CD4-positive, alpha-beta memory T cell (primary cell): Measurements from ENCODE around the gene AWAT2. TPM values are rescaled to one million over a fixed set of nuclear protein-coding genes. Genes with fewer than 3 reads are reported as not detected.

Experiments used
- CTCF ChIA-PET: fragments of 350-600 bp; sonication (Branson Sonifier 250); formaldehyde crosslinking; loops from one replicate; lab custom pipeline; 2021; ENCODE audit warnings: inconsistent platforms; ENCODE audit not compliant: partially characterized antibody; lab: Charles Lee
- POLR2A ChIA-PET: fragments of 350-600 bp; sonication (Branson Sonifier 250); formaldehyde crosslinking; loops from one replicate; lab custom pipeline; 2021; ENCODE audit not compliant: partially characterized antibody; lab: Charles Lee
- DNase-seq, 5 donors: peaks; one replicate each; pipeline versions ENCODE4 v3.0.0 to v3.0.0-alpha.2; 2020 to 2022; ENCODE audit warnings: mixed read lengths in 1 of 5
- H3K27ac ChIP-seq: one replicate; pipeline ENCODE4 v1.7.0; 2013; ENCODE audit warnings: low read depth, low read length
- H3K27me3 ChIP-seq: 2 replicates; pipeline ENCODE4 v1.7.0; 2013; ENCODE audit warnings: mild to moderate bottlenecking, low read length, moderate library complexity; ENCODE audit not compliant: insufficient read depth
- H3K36me3 ChIP-seq: 2 replicates; pipeline ENCODE4 v1.7.0; 2013; ENCODE audit warnings: mild to moderate bottlenecking, low read length, moderate library complexity; ENCODE audit not compliant: insufficient read depth
- H3K4me1 ChIP-seq: 2 replicates; pipeline ENCODE4 v1.7.0; 2013; ENCODE audit warnings: mild to moderate bottlenecking, low read length, moderate library complexity; ENCODE audit not compliant: insufficient read depth
- H3K4me3 ChIP-seq, 2 donors: one replicate each; pipeline ENCODE4 v1.7.0; 2013; ENCODE audit warnings: low read length in 2 of 2, mild to moderate bottlenecking in 1 of 2
- H3K9me3 ChIP-seq, 2 donors: one replicate each; pipeline ENCODE4 v1.7.0; 2013; ENCODE audit warnings: low read length in 2 of 2, control low read depth in 1 of 2; ENCODE audit not compliant: control insufficient read depth in 1 of 2
- H3K27ac Mint-ChIP-seq, 7 donors: one replicate each; pipeline ENCODE4 v1.8.0; 2020 to 2021; ENCODE audit warnings: mixed read lengths in 7 of 7, mild to moderate bottlenecking in 6 of 7, inconsistent platforms in 3 of 7, moderate library complexity in 3 of 7
- H3K27me3 Mint-ChIP-seq, 2 donors: one replicate each; pipeline ENCODE4 v1.8.0; 2020 to 2021; ENCODE audit warnings: mixed read lengths in 2 of 2
- H3K36me3 Mint-ChIP-seq, 2 donors: one replicate each; pipeline ENCODE4 v1.8.0; 2020 to 2021; ENCODE audit warnings: mixed read lengths in 2 of 2, inconsistent platforms in 1 of 2, mild to moderate bottlenecking in 1 of 2
- H3K4me1 Mint-ChIP-seq, 4 donors: one replicate each; pipeline ENCODE4 v1.8.0; 2020 to 2021; ENCODE audit warnings: mixed read lengths in 4 of 4, mild to moderate bottlenecking in 1 of 4
- H3K4me3 Mint-ChIP-seq, 8 donors: one replicate each; pipeline ENCODE4 v1.8.0; 2020 to 2021; ENCODE audit warnings: mixed read lengths in 8 of 8, mild to moderate bottlenecking in 7 of 8, moderate library complexity in 6 of 8, inconsistent platforms in 3 of 8
- H3K9me3 Mint-ChIP-seq, 8 donors: one replicate each; pipeline ENCODE4 v1.8.0; 2020 to 2021; ENCODE audit warnings: mixed read lengths in 8 of 8, mild to moderate bottlenecking in 5 of 8, inconsistent platforms in 3 of 8, moderate library complexity in 1 of 8
- intact Hi-C: fragments of 100-400 bp; cut with micrococcal nuclease; formaldehyde crosslinking; loops from one replicate; pipeline ENCODE4 v1.15.1; 2023
- polyA plus RNA-seq, 2 donors: library from polyadenylated mRNA; unstranded; fragments of 300-500 nt; fragmentation: Illumina TruSeq; gene quantifications; one replicate each; pipeline ENCODE4 v1.2.3, GENCODE V29; 2021
- total RNA-seq, 2 experiments: library from RNA; stranded (reverse); gene quantifications; one replicate each; pipeline ENCODE4 v1.2.3, GENCODE V29; 2021

The AWAT2 gene
- total and polyA plus RNA-seq, 4 experiments from 2014 or later: not detected

DNA sequence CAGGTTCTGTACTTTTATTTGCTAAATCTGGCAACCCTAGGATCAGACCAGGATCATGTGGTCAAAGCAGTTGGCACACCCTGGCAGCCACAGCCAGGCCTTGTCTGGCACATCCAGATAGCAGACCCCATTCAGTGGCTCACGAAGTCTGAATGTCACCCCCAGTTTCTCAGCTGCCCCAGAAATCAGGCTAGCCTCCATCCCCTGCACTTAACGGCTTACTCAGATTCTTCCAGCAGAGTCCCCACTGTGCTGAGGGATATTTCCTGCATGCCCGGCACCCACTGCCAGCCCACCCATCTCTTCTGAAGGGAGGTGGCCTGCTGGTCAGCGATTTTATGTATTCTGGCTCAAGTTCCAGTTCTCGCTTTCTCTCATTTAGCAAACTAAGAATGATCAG is 4.7 kb upstream of the AWAT2 start:
- Histone ChIP-seq H3K36me3 (no peaks in the 10 kb centered on the region), H3K27me3 (no peaks in the 10 kb centered on the region), H3K4me3 (no peak overlapping the region), H3K27ac (no peak overlapping the region), H3K9me3 (no peaks in the 10 kb centered on the region), H3K4me1 (no peaks in the 10 kb centered on the region)
- no peak overlapping the region for H3K27ac Mint-ChIP-seq
- H3K9me3 Mint-ChIP-seq: no peaks in the 10 kb centered on the region
- DNase-seq: no peak
- POLR2A ChIA-PET: no interaction called here
- intact Hi-C loops: no loop called here
- CTCF ChIA-PET: no interaction called here
- H3K36me3 Mint-ChIP-seq: no peaks in the 10 kb centered on the region
- no peaks in the 10 kb centered on the region for H3K27me3 Mint-ChIP-seq
- H3K4me1 Mint-ChIP-seq: no peaks in the 10 kb centered on the region
- H3K4me3 Mint-ChIP-seq: no peak overlapping the region

- Mint-ChIP-seq H3K4me3 (no peak overlapping the region), H3K27ac (no peak overlapping the region), H3K4me1 (no peaks in the 10 kb centered on the region), H3K27me3 (no peaks in the 10 kb centered on the region), H3K36me3 (no peaks in the 10 kb centered on the region), H3K9me3 (no peaks in the 10 kb centered on the region)
- H3K4me3 ChIP-seq: no peak overlapping the region
- H3K27me3 ChIP-seq: no peaks in the 10 kb centered on the region
- H3K36me3 ChIP-seq: no peaks in the 10 kb centered on the region
- ChIA-PET POLR2A (no interaction called here), CTCF (no interaction called here)
- DNase-seq: no peak
- intact Hi-C loops: no loop called here
- H3K4me1 ChIP-seq: no peaks in the 10 kb centered on the region
- H3K9me3 ChIP-seq: no peaks in the 10 kb centered on the region
- H3K27ac ChIP-seq: no peak overlapping the region
Measured at GRCh38 chrX:70052895-70053615, 3.3 kb upstream of the AWAT2 start.

GRCh38 chrX:70049406-70049805 is 332 bp downstream of the AWAT2 start:
- no peak overlapping the region for H3K27ac Mint-ChIP-seq

DNA sequence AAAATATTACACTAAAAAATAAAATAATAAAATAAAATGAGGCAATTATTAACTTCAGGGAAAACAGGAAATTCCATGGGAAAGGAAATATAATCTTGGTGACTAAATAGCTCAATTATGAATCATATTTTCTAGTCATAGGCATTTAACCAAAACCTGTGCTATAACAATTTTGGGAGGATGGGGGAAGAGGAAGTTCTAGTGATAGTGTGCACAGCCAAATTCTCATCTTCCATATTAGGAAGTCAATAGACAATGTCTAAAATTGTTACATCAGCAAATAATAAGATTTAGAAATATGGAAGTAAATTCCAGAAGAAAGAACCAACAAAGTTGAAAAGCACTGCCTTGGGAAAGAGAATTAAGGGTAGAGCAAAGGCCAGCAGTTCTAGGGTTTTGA is 2.8 kb downstream of the AWAT2 start:
- no peaks in the 10 kb centered on the region for H3K36me3 ChIP-seq
- no peaks in the 10 kb centered on the region for H3K4me1 ChIP-seq
- ChIA-PET CTCF (no interaction called here), POLR2A (no interaction called here)
- H3K4me3 ChIP-seq: no peak overlapping the region
- Mint-ChIP-seq H3K27ac (no peak overlapping the region), H3K27me3 (no peaks in the 10 kb centered on the region), H3K9me3 (no peaks in the 10 kb centered on the region), H3K36me3 (no peaks in the 10 kb centered on the region), H3K4me1 (no peaks in the 10 kb centered on the region), H3K4me3 (no peak overlapping the region)
- intact Hi-C loops: no loop called here
- H3K27ac ChIP-seq: no peak overlapping the region
- no peaks in the 10 kb centered on the region for H3K27me3 ChIP-seq
- no peak for DNase-seq
- no peaks in the 10 kb centered on the region for H3K9me3 ChIP-seq

More at GRCh38 chrX:70049406-70049805, 332 bp downstream of the AWAT2 start:
- no peak for DNase-seq
- Mint-ChIP-seq H3K36me3 (no peaks in the 10 kb centered on the region), H3K4me3 (no peak overlapping the region), H3K9me3 (no peaks in the 10 kb centered on the region), H3K27me3 (no peaks in the 10 kb centered on the region), H3K4me1 (no peaks in the 10 kb centered on the region)
- CTCF ChIA-PET: no interaction called here
- intact Hi-C loops: no loop called here
- H3K27me3 ChIP-seq: no peaks in the 10 kb centered on the region
- H3K9me3 ChIP-seq: no peaks in the 10 kb centered on the region
- H3K27ac ChIP-seq: no peak overlapping the region
- H3K4me1 ChIP-seq: no peaks in the 10 kb centered on the region
- H3K36me3 ChIP-seq: no peaks in the 10 kb centered on the region
- POLR2A ChIA-PET: no interaction called here
- no peak overlapping the region for H3K4me3 ChIP-seq

GRCh38 chrX:70044541-70045245 is 5.0 kb downstream of the AWAT2 start:
- ChIA-PET CTCF (no interaction called here), POLR2A (no interaction called here)
- peak overlapping the region in 1 of 8 donors; percentile 9 for H3K4me3 Mint-ChIP-seq

DNA sequence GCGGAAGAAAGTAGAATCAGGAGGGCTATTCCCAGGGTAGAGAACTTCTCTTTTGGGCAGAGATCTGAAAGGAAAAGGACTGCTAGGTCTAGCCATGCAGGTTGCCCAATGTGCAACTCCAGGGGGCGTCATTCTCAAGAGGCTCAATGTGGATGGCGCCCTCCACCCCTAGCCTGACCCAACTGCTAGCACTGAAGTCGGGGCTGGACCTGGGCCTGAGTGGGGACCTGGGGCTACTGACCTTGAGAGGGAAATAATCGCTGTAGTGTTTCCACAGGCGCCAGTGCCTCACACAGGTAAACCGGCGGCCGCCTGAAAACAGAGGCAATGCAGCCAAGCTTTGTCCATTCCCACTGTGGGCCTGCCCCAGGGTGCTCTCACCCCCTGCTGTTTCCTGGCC is 6.1 kb downstream of the AWAT2 start:
- ChIA-PET POLR2A (no interaction called here), CTCF (no interaction called here)
- intact Hi-C loops: no loop called here
- no peak for DNase-seq
- no peaks in the 10 kb centered on the region for H3K9me3 Mint-ChIP-seq
- no peaks in the 10 kb centered on the region for H3K9me3 ChIP-seq
- no peaks in the 10 kb centered on the region for H3K36me3 Mint-ChIP-seq
- H3K27ac ChIP-seq: no peak overlapping the region
- no peaks in the 10 kb centered on the region for H3K4me1 Mint-ChIP-seq
- H3K4me3 ChIP-seq: no peak overlapping the region
- H3K27ac Mint-ChIP-seq: no peak overlapping the region
- H3K36me3 ChIP-seq: no peaks in the 10 kb centered on the region
- H3K4me1 ChIP-seq: no peaks in the 10 kb centered on the region
- H3K27me3 Mint-ChIP-seq: no peaks in the 10 kb centered on the region
- no peak overlapping the region for H3K4me3 Mint-ChIP-seq
- H3K27me3 ChIP-seq: no peaks in the 10 kb centered on the region

More at GRCh38 chrX:70044541-70045245, 5.0 kb downstream of the AWAT2 start:
- no peaks in the 10 kb centered on the region for H3K9me3 ChIP-seq
- Mint-ChIP-seq H3K27ac (peak overlapping the region in 1 of 7 donors; percentile 30), H3K4me1 (no peaks in the 10 kb centered on the region), H3K9me3 (no peaks in the 10 kb centered on the region), H3K36me3 (no peaks in the 10 kb centered on the region), H3K27me3 (no peaks in the 10 kb centered on the region)
- H3K27me3 ChIP-seq: no peaks in the 10 kb centered on the region
- H3K4me1 ChIP-seq: no peaks in the 10 kb centered on the region
- H3K4me3 ChIP-seq: no peak overlapping the region
- no peak overlapping the region for H3K27ac ChIP-seq
- DNase-seq: no peak
- H3K36me3 ChIP-seq: no peaks in the 10 kb centered on the region
- intact Hi-C loops: no loop called here

- no peaks in the 10 kb centered on the region for H3K27me3 Mint-ChIP-seq
- no peaks in the 10 kb centered on the region for H3K36me3 Mint-ChIP-seq
- no peak overlapping the region for H3K4me3 Mint-ChIP-seq
- Histone ChIP-seq H3K4me3 (no peak overlapping the region), H3K27ac (no peak overlapping the region), H3K4me1 (no peaks in the 10 kb centered on the region), H3K27me3 (no peaks in the 10 kb centered on the region), H3K9me3 (no peaks in the 10 kb centered on the region), H3K36me3 (no peaks in the 10 kb centered on the region)
- DNase-seq: no peak
- CTCF ChIA-PET: interaction anchor here (1.3 to 1.8 kb wide), 2 partner anchors 12 to 13 kb away, joined by 3 to 5 read pairs; no protein-coding TSS in a partner anchor
- no peaks in the 10 kb centered on the region for H3K4me1 Mint-ChIP-seq
- intact Hi-C loops: no loop called here
- POLR2A ChIA-PET: no interaction called here
- H3K9me3 Mint-ChIP-seq: no peaks in the 10 kb centered on the region
- H3K27ac Mint-ChIP-seq: peak overlapping the region in 1 of 7 donors; percentile 78
Measured at GRCh38 chrX:70042399-70043371, 7.1 kb downstream of the AWAT2 start.
